SK-N-MC (cell line): ENCODE measurements around the gene MFN1.
A peak's percentile ranks its signal among the peaks of the same experiment; 100 is the strongest.

Source experiments
- DNase-seq: peaks from one replicate; pipeline ENCODE4 v3.0.0-alpha.2; 2011; ENCODE audit warnings: low read depth, low spot score
- H3K27ac ChIP-seq: fragments of 200-600 bp; sonication (generic); 2 replicates; pipeline ENCODE4 v1.5.1; 2016; ENCODE audit warnings: mixed run types
- H3K36me3 ChIP-seq: fragments of 200-600 bp; sonication (generic); 2 replicates; pipeline ENCODE4 v1.6.1; 2017; ENCODE audit warnings: antibody characterized with exemption, low read length, mixed read lengths; ENCODE audit not compliant: insufficient read depth
- H3K4me3 ChIP-seq: fragments of 200-600 bp; sonication (generic); 2 replicates; pipeline ENCODE4 v1.5.1; 2016
- H3K9ac ChIP-seq: fragments of 200-600 bp; sonication (generic); 2 replicates; pipeline ENCODE4 v1.8.0; 2017; ENCODE audit warnings: mixed run types, mixed read lengths; ENCODE audit not compliant: insufficient read length
- H3K9me3 ChIP-seq: fragments of 200-600 bp; sonication (generic); 2 replicates; pipeline ENCODE4 v1.6.1; 2017; ENCODE audit warnings: low read depth, mild to moderate bottlenecking, antibody characterized with exemption, low read length, moderate library complexity, mixed read lengths
- EZH2 ChIP-seq: fragments of 200-600 bp; sonication (generic); IDR thresholded peaks from one replicate; pipeline ENCODE4 v1.6.1; 2017; ENCODE audit warnings: antibody characterized with exemption
- FOXP2 ChIP-seq: optimal IDR thresholded peaks from 2 replicates; pipeline ENCODE3; 2011; ENCODE audit warnings: mild to moderate bottlenecking, moderate library complexity; ENCODE audit not compliant: insufficient read depth; ENCODE audit errors: extremely low read length, control extremely low read depth
- POLR2AphosphoS5 ChIP-seq: IDR thresholded peaks from 2 replicates; pipeline ENCODE4 v1.6.1; 2012; ENCODE audit warnings: mild to moderate bottlenecking, low read depth, low read length, borderline replicate concordance

Gene MFN1

GRCh38 chr3:179410999-179411398 lies 63.5 kb downstream of the MFN1 start:
- H3K27ac ChIP-seq, result no peak overlapping the region
- DNase-seq, result no peak
- no peak overlapping the region for H3K9ac ChIP-seq

GRCh38 chr3:179414804-179415203 lies 67.3 kb downstream of the MFN1 start:
- no peak for DNase-seq
- Histone ChIP-seq H3K9ac (no peak overlapping the region), H3K27ac (no peak overlapping the region), H3K9me3 (no peaks in the 10 kb centered on the region), H3K4me3 (no peak overlapping the region), H3K36me3 (peaks cover 55% of the 10 kb centered on the region)
- TF ChIP-seq FOXP2 (no peak), POLR2AphosphoS5 (no peak), EZH2 (no peak)

More at GRCh38 chr3:179410999-179411398, 63.5 kb downstream of the MFN1 start:
- H3K9me3 ChIP-seq, result no peaks in the 10 kb centered on the region
- TF ChIP-seq EZH2 (no peak), FOXP2 (no peak), POLR2AphosphoS5 (no peak)
- H3K4me3 ChIP-seq, result no peak overlapping the region
- peaks cover 38% of the 10 kb centered on the region for H3K36me3 ChIP-seq

DNA sequence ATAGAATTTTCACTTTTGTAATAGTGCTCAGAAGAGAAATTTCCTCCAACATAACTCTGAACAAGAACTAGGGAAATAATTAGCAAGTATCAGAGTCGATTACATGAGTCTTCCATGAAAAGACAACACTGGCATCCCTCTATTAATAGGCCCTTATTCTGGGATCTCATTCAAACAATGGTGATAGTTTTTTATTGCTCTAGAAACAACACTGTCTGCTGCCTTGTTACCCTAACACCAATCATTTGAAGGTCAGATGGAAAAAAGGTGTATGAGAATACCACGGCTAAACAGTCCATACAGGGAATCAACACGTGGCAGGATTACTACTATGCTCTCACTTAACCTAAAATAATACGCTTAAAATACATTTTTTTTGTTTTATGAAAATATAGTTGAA lies 67.9 kb downstream of the MFN1 start:
- TF ChIP-seq FOXP2 (no peak), EZH2 (no peak), POLR2AphosphoS5 (no peak)
- peaks cover 50% of the 10 kb centered on the region for H3K36me3 ChIP-seq

GRCh38 chr3:179416681-179417080 lies 69.2 kb downstream of the MFN1 start:
- H3K9me3 ChIP-seq, result no peaks in the 10 kb centered on the region
- 0 out of 2 replicates have a peak overlapping the region, but pooled peaks have one; percentile 12 for H3K27ac ChIP-seq
- TF ChIP-seq POLR2AphosphoS5 (no peak), EZH2 (no peak), FOXP2 (no peak)
- no peak overlapping the region for H3K4me3 ChIP-seq
- no peak for DNase-seq
- no peak overlapping the region for H3K9ac ChIP-seq
- H3K36me3 ChIP-seq, result peaks cover 54% of the 10 kb centered on the region

More for the DNA sequence above, 67.9 kb downstream of the MFN1 start:
- Histone ChIP-seq H3K4me3 (no peak overlapping the region), H3K9me3 (no peaks in the 10 kb centered on the region), H3K27ac (no peak overlapping the region), H3K9ac (no peak overlapping the region)
- no peak for DNase-seq

- H3K36me3 ChIP-seq, result peaks cover 52% of the 10 kb centered on the region
- no peak overlapping the region for H3K4me3 ChIP-seq
- TF ChIP-seq EZH2 (no peak), FOXP2 (no peak), POLR2AphosphoS5 (no peak)
- no peaks in the 10 kb centered on the region for H3K9me3 ChIP-seq
- H3K9ac ChIP-seq, result no peak overlapping the region
- DNase-seq, result no peak
- no peak overlapping the region for H3K27ac ChIP-seq
These were observed 71.1 kb downstream of the MFN1 start for GRCh38 chr3:179418610-179419009.

DNA sequence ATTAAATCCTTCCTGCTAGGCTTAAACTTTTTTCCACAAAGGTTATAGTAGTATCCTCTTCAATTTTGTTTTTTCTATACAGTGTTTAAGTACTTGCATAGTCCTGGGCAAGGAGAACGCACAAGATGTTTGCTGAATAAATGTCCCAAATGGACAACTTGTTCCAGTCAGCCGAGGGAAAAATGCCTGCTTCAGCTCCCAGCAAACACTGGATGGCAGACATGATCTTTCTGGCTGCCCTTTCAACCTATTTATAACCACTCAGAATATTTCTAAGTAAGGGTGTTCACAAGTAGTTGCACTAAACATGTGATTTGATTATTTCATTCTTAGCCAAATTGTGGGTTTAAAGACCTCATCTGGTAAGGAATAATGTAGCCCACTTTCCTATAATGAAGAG lies 74.0 kb downstream of the MFN1 start:
- Histone ChIP-seq H3K4me3 (no peak overlapping the region), H3K9ac (no peak overlapping the region), H3K27ac (0 out of 2 replicates have a peak overlapping the region, but pooled peaks have one; percentile 4), H3K9me3 (no peaks in the 10 kb centered on the region), H3K36me3 (peaks cover 69% of the 10 kb centered on the region)
- no peak for DNase-seq
- no peak for TF ChIP-seq POLR2AphosphoS5
- TF ChIP-seq FOXP2, result no peak
- no peak for TF ChIP-seq EZH2

GRCh38 chr3:179425075-179425474 lies 77.6 kb downstream of the MFN1 start:
- H3K36me3 ChIP-seq, result peaks cover 46% of the 10 kb centered on the region
- DNase-seq, result no peak
- TF ChIP-seq EZH2 (no peak), POLR2AphosphoS5 (no peak), FOXP2 (no peak)
- no peak overlapping the region for H3K4me3 ChIP-seq
- H3K9ac ChIP-seq, result no peak overlapping the region
- H3K9me3 ChIP-seq, result no peaks in the 10 kb centered on the region
- no peak overlapping the region for H3K27ac ChIP-seq

- no peak overlapping the region for H3K27ac ChIP-seq
- no peak overlapping the region for H3K9ac ChIP-seq
- no peak overlapping the region for H3K4me3 ChIP-seq
- H3K36me3 ChIP-seq, result peaks cover 28% of the 10 kb centered on the region
- H3K9me3 ChIP-seq, result no peaks in the 10 kb centered on the region
- no peak for DNase-seq
- TF ChIP-seq EZH2 (no peak), POLR2AphosphoS5 (no peak), FOXP2 (no peak)
These were observed 81.5 kb downstream of the MFN1 start for GRCh38 chr3:179428876-179429548.

DNA sequence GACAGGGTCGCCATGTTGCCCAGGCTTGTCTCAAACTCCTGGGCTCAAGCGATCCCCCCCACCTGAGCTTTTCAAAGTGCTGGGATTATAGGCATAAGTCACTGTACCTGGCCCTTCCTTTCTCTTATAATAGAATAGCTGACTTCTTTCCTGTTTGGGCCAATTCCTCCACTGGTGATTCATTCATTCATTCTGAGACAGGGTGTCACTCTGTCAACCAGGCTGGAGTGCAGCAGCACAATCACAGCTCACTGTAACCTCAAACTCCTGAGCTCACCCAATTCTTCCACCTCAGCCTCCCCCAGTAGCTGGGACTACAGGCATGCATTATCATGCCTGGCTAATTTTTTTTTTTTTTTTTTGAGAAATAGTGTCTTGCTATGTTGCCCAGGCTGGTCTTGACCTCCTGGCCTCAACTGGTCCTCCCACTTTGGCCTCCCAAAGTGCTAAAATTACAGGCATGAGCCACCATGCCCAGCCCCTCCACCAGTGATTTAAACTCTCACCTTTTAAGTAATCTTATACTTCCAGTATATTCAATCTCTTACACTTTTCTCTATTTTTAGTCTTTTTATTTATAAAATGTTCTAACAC lies 82.9 kb downstream of the MFN1 start:
- TF ChIP-seq EZH2, result no peak
- no peak for TF ChIP-seq FOXP2
- TF ChIP-seq POLR2AphosphoS5, result no peak
- Histone ChIP-seq H3K9me3 (no peaks in the 10 kb centered on the region), H3K27ac (no peak overlapping the region), H3K4me3 (no peak overlapping the region), H3K9ac (no peak overlapping the region), H3K36me3 (peaks cover 15% of the 10 kb centered on the region)
- no peak for DNase-seq
